Activated CD8-positive, alpha-beta T cell treated with anti-CD3 and anti-CD28 coated beads for 36 hours (primary cell): ENCODE results near the gene MAVS. TPM values are rescaled to one million over a fixed set of nuclear protein-coding genes. Genes with fewer than 3 reads are reported as not detected.

Experiments
- ATAC-seq: fragments of 200-7000 bp; cut with Tn5 transposase; one replicate; pipeline ENCODE4 v1.10.0; 2021; ENCODE audit warnings: mild to moderate bottlenecking, moderate library complexity
- CTCF ChIA-PET: fragments of 350-600 bp; sonication (Branson Sonifier 250); formaldehyde crosslinking; loops from one replicate; lab custom pipeline; 2021; ENCODE audit warnings: antibody characterized with exemption; lab: Charles Lee
- POLR2A ChIA-PET: fragments of 350-600 bp; sonication (Branson Sonifier 250); formaldehyde crosslinking; loops from one replicate; lab custom pipeline; 2021; ENCODE audit warnings: antibody characterized with exemption; lab: Charles Lee
- DNase-seq: peaks from one replicate; pipeline ENCODE4 v3.0.0-alpha.2; 2020
- H3K27ac Mint-ChIP-seq: one replicate; pipeline ENCODE4 v1.8.0; 2021; ENCODE audit warnings: mild to moderate bottlenecking, mixed read lengths
- H3K27me3 Mint-ChIP-seq: one replicate; pipeline ENCODE4 v1.8.0; 2021; ENCODE audit warnings: mixed read lengths
- H3K36me3 Mint-ChIP-seq: one replicate; pipeline ENCODE4 v1.8.0; 2021; ENCODE audit warnings: low read depth, mixed read lengths
- H3K4me1 Mint-ChIP-seq: one replicate; pipeline ENCODE4 v1.8.0; 2021; ENCODE audit warnings: low read depth, mixed read lengths
- H3K4me3 Mint-ChIP-seq: one replicate; pipeline ENCODE4 v1.8.0; 2021; ENCODE audit warnings: mild to moderate bottlenecking, moderate library complexity, mixed read lengths
- H3K9me3 Mint-ChIP-seq: one replicate; pipeline ENCODE4 v1.8.0; 2021; ENCODE audit warnings: mixed read lengths
- CTCF ChIP-seq: fragments of 200-600 bp; IDR thresholded peaks from one replicate; pipeline ENCODE4 v1.8.0; 2022; ENCODE audit warnings: antibody characterized with exemption, mild to moderate bottlenecking
- intact Hi-C: fragments of 100-400 bp; cut with micrococcal nuclease; formaldehyde crosslinking; loops from one replicate; pipeline ENCODE4 v1.10.0; 2022
- total RNA-seq, 2 experiments: library from RNA; stranded (reverse); gene quantifications; one replicate each; pipeline ENCODE4 v1.2.3, GENCODE V29; 2021

Gene MAVS
- total RNA-seq, 2 experiments from 2014 or later: 17.0 to 17.5 TPM

GRCh38 chr20:3798908-3799248 is 47.8 kb upstream of the MAVS start:
- H3K9me3 Mint-ChIP-seq: no peaks in the 10 kb centered on the region
- H3K4me1 Mint-ChIP-seq: peaks cover 56% of the 10 kb centered on the region
- ChIA-PET CTCF (interaction anchor here (1.5 to 2.5 kb wide), 3 partner anchors 13 to 21 kb away, joined by 3 to 13 read pairs (median 5); partner anchors contain the start of gene AP5S1), POLR2A (interaction anchor here (0.6 to 4.6 kb wide), 4 partner anchors 13 to 22 kb away, joined by 3 to 42 read pairs (median 10); partner anchors contain the start of gene AP5S1)
- peak overlapping the region; percentile 93 for H3K27ac Mint-ChIP-seq
- intact Hi-C loops: no loop called here
- ATAC-seq (no peak), DNase-seq (no peak)
- no peak for TF ChIP-seq CTCF
- H3K4me3 Mint-ChIP-seq: peak overlapping the region; percentile 99
- peaks cover 64% of the 10 kb centered on the region for H3K36me3 Mint-ChIP-seq
- no peaks in the 10 kb centered on the region for H3K27me3 Mint-ChIP-seq

DNA sequence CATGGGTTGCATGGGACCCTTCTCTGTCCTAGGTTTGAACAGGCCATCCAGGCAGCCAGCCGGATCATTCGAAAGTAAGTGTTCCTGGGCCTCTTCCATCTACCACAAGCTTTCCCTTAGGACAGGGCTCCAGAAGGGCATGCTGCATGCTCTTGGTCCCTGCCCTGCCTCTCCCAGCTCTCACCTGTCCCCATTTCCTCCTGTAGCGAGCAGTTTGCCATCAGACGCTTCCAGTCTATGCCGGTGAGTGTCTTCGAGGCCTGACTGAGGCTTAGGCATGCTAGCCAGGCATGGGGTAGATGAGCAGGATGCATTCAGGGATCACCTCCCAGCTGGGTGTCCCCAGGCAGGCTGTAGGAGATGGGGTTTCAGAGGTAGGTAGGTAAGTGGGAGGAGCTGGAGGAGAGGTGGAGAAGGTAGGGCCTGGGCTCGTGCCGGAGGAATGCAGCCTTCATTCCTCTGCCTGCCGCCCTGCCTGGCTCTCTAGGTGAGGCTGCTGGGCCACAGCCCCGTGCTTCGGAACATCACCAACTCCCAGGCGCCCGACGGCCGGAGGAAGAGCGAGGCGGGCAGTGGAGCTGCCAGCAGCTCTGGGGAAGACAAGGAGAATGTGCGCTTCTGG is 46.3 kb upstream of the MAVS start:
- peaks cover 74% of the 10 kb centered on the region for H3K36me3 Mint-ChIP-seq
- ATAC-seq (no peak), DNase-seq (no peak)
- H3K4me3 Mint-ChIP-seq: no peak overlapping the region
- ChIA-PET CTCF (interaction anchor here (1.0 to 2.5 kb wide), 7 partner anchors 10 to 33 kb away, joined by 3 to 13 read pairs (median 4); partner anchors contain the start of genes ADISSP, AP5S1 and CENPB), POLR2A (interaction anchor here (1.0 to 4.6 kb wide), 6 partner anchors 11 to 26 kb away, joined by 3 to 42 read pairs (median 6); partner anchors contain the start of genes AP5S1 and SPEF1)
- intact Hi-C loops: no loop called here
- no peak for TF ChIP-seq CTCF
- peaks cover 58% of the 10 kb centered on the region for H3K4me1 Mint-ChIP-seq
- no peaks in the 10 kb centered on the region for H3K9me3 Mint-ChIP-seq
- H3K27ac Mint-ChIP-seq: peak overlapping the region; percentile 68
- no peaks in the 10 kb centered on the region for H3K27me3 Mint-ChIP-seq

- peaks cover 78% of the 10 kb centered on the region for H3K36me3 Mint-ChIP-seq
- peaks cover 58% of the 10 kb centered on the region for H3K4me1 Mint-ChIP-seq
- CTCF ChIA-PET: interaction anchor here (1.0 to 2.5 kb wide), 5 partner anchors 10 to 33 kb away, joined by 3 to 13 read pairs (median 5); partner anchors contain the start of genes ADISSP, AP5S1 and CENPB
- intact Hi-C loops: no loop called here
- ATAC-seq: no peak
- no peaks in the 10 kb centered on the region for H3K27me3 Mint-ChIP-seq
- no peak overlapping the region for H3K4me3 Mint-ChIP-seq
- H3K9me3 Mint-ChIP-seq: no peaks in the 10 kb centered on the region
- TF ChIP-seq CTCF: no peak
- no peak for DNase-seq
- POLR2A ChIA-PET: interaction anchor here (0.7 to 4.6 kb wide), 5 partner anchors 11 to 354 kb away, joined by 3 to 42 read pairs (median 6); partner anchors contain the start of gene SPEF1
- H3K27ac Mint-ChIP-seq: peak overlapping the region; percentile 24
These were observed 45.8 kb upstream of the MAVS start for GRCh38 chr20:3800878-3801260.

DNA sequence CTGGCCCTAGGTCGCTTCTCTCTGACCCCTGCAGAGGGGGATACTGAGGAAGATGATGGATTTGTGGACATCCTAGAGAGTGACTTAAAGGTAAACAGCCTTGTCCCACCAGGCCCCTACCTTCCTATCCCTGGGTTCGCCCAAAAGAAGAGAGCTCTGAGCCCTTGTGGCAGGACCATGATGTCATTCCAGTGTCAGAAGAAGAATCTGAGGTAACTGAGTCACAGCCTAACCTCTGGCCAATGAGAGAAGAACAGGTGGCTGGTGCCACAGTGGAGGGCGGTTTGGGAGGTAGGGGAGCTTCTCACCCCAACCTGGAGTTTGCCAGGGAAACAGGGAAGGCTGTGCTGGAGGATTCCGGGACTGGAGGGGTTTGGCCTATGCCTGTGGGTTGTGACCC is 45.3 kb upstream of the MAVS start:
- H3K27me3 Mint-ChIP-seq: no peaks in the 10 kb centered on the region
- H3K4me3 Mint-ChIP-seq: no peak overlapping the region
- ATAC-seq (no peak), DNase-seq (no peak)
- no peak for TF ChIP-seq CTCF
- peaks cover 80% of the 10 kb centered on the region for H3K36me3 Mint-ChIP-seq
- ChIA-PET POLR2A (interaction anchor here (0.7 to 4.6 kb wide), 5 partner anchors 10 to 354 kb away, joined by 3 to 42 read pairs (median 6); partner anchors contain the start of gene SPEF1), CTCF (interaction anchor here (1.0 to 2.5 kb wide), 3 partner anchors 15 to 34 kb away, joined by 3 to 13 read pairs (median 5); partner anchors contain the start of genes ADISSP, AP5S1 and CENPB)
- H3K9me3 Mint-ChIP-seq: no peaks in the 10 kb centered on the region
- intact Hi-C loops: no loop called here
- peaks cover 58% of the 10 kb centered on the region for H3K4me1 Mint-ChIP-seq
- peak overlapping the region; percentile 24 for H3K27ac Mint-ChIP-seq

- POLR2A ChIA-PET: interaction anchor here (1.9 to 4.6 kb wide), 2 partner anchors 10 to 20 kb away, joined by 6 to 42 read pairs; partner anchors contain the start of gene SPEF1
- Mint-ChIP-seq H3K27ac (no peak overlapping the region), H3K27me3 (no peaks in the 10 kb centered on the region), H3K9me3 (no peaks in the 10 kb centered on the region), H3K4me1 (peaks cover 60% of the 10 kb centered on the region), H3K36me3 (peaks cover 79% of the 10 kb centered on the region), H3K4me3 (no peak overlapping the region)
- intact Hi-C loops: no loop called here
- DNase-seq (no peak), ATAC-seq (no peak)
- no peak for TF ChIP-seq CTCF
- CTCF ChIA-PET: no interaction called here
These were observed 44.8 kb upstream of the MAVS start for GRCh38 chr20:3801846-3802245.
